GM20431 (cell line): ENCODE data around the gene SH3BP4.
"Not testable (repeated sequence)": the region's sequence is repeated elsewhere in the genome, so short reads cannot be mapped to it uniquely, and the experiment has no call there.

Experiments
- in situ Hi-C: fragments of 300-500 bp; cut with MseI, MboI; formaldehyde crosslinking; loops from one replicate; pipeline ENCODE4 v1.15.0; 2020; ENCODE audit warnings: low sequenced_read_pairs; ENCODE audit not compliant: unreplicated experiment

Gene SH3BP4

GRCh38 chr2:235048549-235048948 lies 96.7 kb downstream of the SH3BP4 start:
- in situ Hi-C loops, result no loop called here

GRCh38 chr2:235049069-235049468 lies 97.3 kb downstream of the SH3BP4 start:
- in situ Hi-C loops, result no loop called here

- in situ Hi-C loops, result no loop called here
Observed at GRCh38 chr2:235049719-235050118, 97.9 kb downstream of the SH3BP4 start.

GRCh38 chr2:235050980-235051351 lies 99.1 kb downstream of the SH3BP4 start:
- in situ Hi-C loops, result no loop called here

- in situ Hi-C loops, result no loop called here
Observed at GRCh38 chr2:235051436-235052260, 99.8 kb downstream of the SH3BP4 start.

GRCh38 chr2:235052514-235053354 lies 100.9 kb downstream of the SH3BP4 start:
- in situ Hi-C loops, result no loop called here

GRCh38 chr2:235053651-235054050 lies 101.8 kb downstream of the SH3BP4 start:
- in situ Hi-C loops, result no loop called here

- in situ Hi-C loops, result no loop called here
Observed at GRCh38 chr2:235054475-235054874, 102.7 kb downstream of the SH3BP4 start.

- in situ Hi-C loops, result no loop called here
Observed at GRCh38 chr2:235054919-235055318, 103.1 kb downstream of the SH3BP4 start.

- in situ Hi-C loops, result no loop called here
Observed at GRCh38 chr2:235055891-235056516, 104.2 kb downstream of the SH3BP4 start.

- in situ Hi-C loops, result no loop called here
Observed at GRCh38 chr2:235056768-235057167, 105.0 kb downstream of the SH3BP4 start.

- in situ Hi-C loops, result not testable (repeated sequence)
Observed at GRCh38 chr2:235057616-235058015, 105.8 kb downstream of the SH3BP4 start.

- in situ Hi-C loops, result no loop called here
Observed at GRCh38 chr2:235059161-235059560, 107.3 kb downstream of the SH3BP4 start.

- in situ Hi-C loops, result no loop called here
Observed at GRCh38 chr2:235061656-235062055, 109.8 kb downstream of the SH3BP4 start.

- in situ Hi-C loops, result no loop called here
Observed at GRCh38 chr2:235063471-235063961, 111.7 kb downstream of the SH3BP4 start.

- in situ Hi-C loops, result no loop called here
Observed at GRCh38 chr2:235064976-235065375, 113.2 kb downstream of the SH3BP4 start.

- in situ Hi-C loops, result no loop called here
Observed at GRCh38 chr2:235066490-235066889, 114.7 kb downstream of the SH3BP4 start.

GRCh38 chr2:235066895-235067294 lies 115.1 kb downstream of the SH3BP4 start:
- in situ Hi-C loops, result no loop called here

- in situ Hi-C loops, result no loop called here
Observed at GRCh38 chr2:235068701-235069100, 116.9 kb downstream of the SH3BP4 start.

GRCh38 chr2:235070063-235070706 lies 118.4 kb downstream of the SH3BP4 start:
- in situ Hi-C loops, result no loop called here
